T-helper 1 cell treated with Interleukin-12 subunit alpha and Interleukin-12 subunit beta and Interleukin-4 antibody, amounts not matched to agents 30 μg/mL and 1 μg/mL, for 36 hours (primary cell): ENCODE data around the gene SASH3.

Experiments
- H3K27ac Mint-ChIP-seq: one replicate; pipeline ENCODE4 v1.8.0; 2021; ENCODE audit warnings: mild to moderate bottlenecking, mixed read lengths
- H3K27me3 Mint-ChIP-seq: one replicate; pipeline ENCODE4 v1.8.0; 2021; ENCODE audit warnings: low read depth, mixed read lengths
- H3K36me3 Mint-ChIP-seq: one replicate; pipeline ENCODE4 v1.8.0; 2021; ENCODE audit warnings: low read depth, mixed read lengths
- H3K4me1 Mint-ChIP-seq: one replicate; pipeline ENCODE4 v1.8.0; 2021; ENCODE audit warnings: low read depth, mixed read lengths
- H3K4me3 Mint-ChIP-seq: one replicate; pipeline ENCODE4 v1.8.0; 2021; ENCODE audit warnings: mild to moderate bottlenecking, moderate library complexity, mixed read lengths
- H3K9me3 Mint-ChIP-seq: one replicate; pipeline ENCODE4 v1.8.0; 2021; ENCODE audit warnings: mixed read lengths

Gene SASH3

GRCh38 chrX:129800186-129800585, 20.4 kb downstream of the SASH3 start:
- Mint-ChIP-seq H3K27me3 (no peaks in the 10 kb centered on the region), H3K36me3 (peaks cover 20% of the 10 kb centered on the region), H3K4me1 (peaks cover 10% of the 10 kb centered on the region), H3K27ac (no peak overlapping the region), H3K4me3 (no peak overlapping the region), H3K9me3 (no peaks in the 10 kb centered on the region)

- H3K4me1 Mint-ChIP-seq: peaks cover 10% of the 10 kb centered on the region
- peaks cover 18% of the 10 kb centered on the region for H3K36me3 Mint-ChIP-seq
- H3K27me3 Mint-ChIP-seq: no peaks in the 10 kb centered on the region
- no peaks in the 10 kb centered on the region for H3K9me3 Mint-ChIP-seq
- no peak overlapping the region for H3K27ac Mint-ChIP-seq
- H3K4me3 Mint-ChIP-seq: no peak overlapping the region
Observed at GRCh38 chrX:129802863-129803262, 23.1 kb downstream of the SASH3 start.

GRCh38 chrX:129804806-129805205, 25.1 kb downstream of the SASH3 start:
- Mint-ChIP-seq H3K27me3 (no peaks in the 10 kb centered on the region), H3K36me3 (peaks cover 19% of the 10 kb centered on the region), H3K4me3 (no peak overlapping the region), H3K9me3 (no peaks in the 10 kb centered on the region), H3K4me1 (peaks cover 14% of the 10 kb centered on the region), H3K27ac (no peak overlapping the region)

GRCh38 chrX:129808158-129808828, 28.5 kb downstream of the SASH3 start:
- no peaks in the 10 kb centered on the region for H3K27me3 Mint-ChIP-seq
- peaks cover 14% of the 10 kb centered on the region for H3K4me1 Mint-ChIP-seq
- no peaks in the 10 kb centered on the region for H3K9me3 Mint-ChIP-seq
- H3K4me3 Mint-ChIP-seq: no peak overlapping the region
- H3K27ac Mint-ChIP-seq: no peak overlapping the region
- peaks cover 22% of the 10 kb centered on the region for H3K36me3 Mint-ChIP-seq

GRCh38 chrX:129808829-129809796, 29.4 kb downstream of the SASH3 start:
- no peak overlapping the region for H3K4me3 Mint-ChIP-seq
- no peak overlapping the region for H3K27ac Mint-ChIP-seq
- H3K36me3 Mint-ChIP-seq: peaks cover 22% of the 10 kb centered on the region
- no peaks in the 10 kb centered on the region for H3K27me3 Mint-ChIP-seq
- no peaks in the 10 kb centered on the region for H3K9me3 Mint-ChIP-seq
- peaks cover 14% of the 10 kb centered on the region for H3K4me1 Mint-ChIP-seq

- Mint-ChIP-seq H3K36me3 (peaks cover 18% of the 10 kb centered on the region), H3K9me3 (no peaks in the 10 kb centered on the region), H3K4me1 (peaks cover 7% of the 10 kb centered on the region), H3K27me3 (no peaks in the 10 kb centered on the region), H3K27ac (no peak overlapping the region), H3K4me3 (no peak overlapping the region)
Observed at GRCh38 chrX:129813662-129814368, 34.1 kb downstream of the SASH3 start.

DNA sequence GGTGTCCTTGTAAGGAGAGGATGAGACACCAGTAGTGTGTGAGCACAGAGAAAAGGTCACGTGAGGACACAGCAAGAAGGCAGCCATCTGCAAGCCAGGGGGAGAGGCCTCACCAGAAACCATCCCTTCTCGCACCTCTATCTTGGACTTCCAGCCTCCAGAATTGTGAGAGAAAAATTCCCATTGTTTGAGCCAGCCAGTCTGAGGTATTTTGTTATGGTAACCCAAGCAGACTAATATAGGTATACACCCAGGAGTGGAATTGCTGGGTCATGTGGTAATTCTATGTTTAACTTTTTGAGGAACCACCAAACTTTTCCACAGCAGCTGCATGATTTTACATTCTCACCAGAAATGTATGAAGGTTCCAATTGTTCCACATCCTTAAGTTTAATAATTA, 38.4 kb downstream of the SASH3 start:
- Mint-ChIP-seq H3K36me3 (peaks cover 9% of the 10 kb centered on the region), H3K27ac (no peak overlapping the region), H3K4me3 (no peak overlapping the region), H3K9me3 (no peaks in the 10 kb centered on the region), H3K4me1 (no peaks in the 10 kb centered on the region), H3K27me3 (no peaks in the 10 kb centered on the region)

- H3K4me3 Mint-ChIP-seq: no peak overlapping the region
- H3K9me3 Mint-ChIP-seq: no peaks in the 10 kb centered on the region
- H3K36me3 Mint-ChIP-seq: peaks cover 2% of the 10 kb centered on the region
- no peaks in the 10 kb centered on the region for H3K27me3 Mint-ChIP-seq
- H3K4me1 Mint-ChIP-seq: peaks cover 5% of the 10 kb centered on the region
- no peak overlapping the region for H3K27ac Mint-ChIP-seq
Observed at GRCh38 chrX:129823115-129823514, 43.4 kb downstream of the SASH3 start.

- Mint-ChIP-seq H3K36me3 (peaks cover 2% of the 10 kb centered on the region), H3K9me3 (no peaks in the 10 kb centered on the region), H3K4me3 (no peak overlapping the region), H3K27ac (peak overlapping the region; percentile 82), H3K27me3 (no peaks in the 10 kb centered on the region), H3K4me1 (peaks cover 5% of the 10 kb centered on the region)
Observed at GRCh38 chrX:129823522-129823921, 43.8 kb downstream of the SASH3 start.

- H3K27me3 Mint-ChIP-seq: no peaks in the 10 kb centered on the region
- H3K4me3 Mint-ChIP-seq: no peak overlapping the region
- H3K4me1 Mint-ChIP-seq: peaks cover 5% of the 10 kb centered on the region
- no peak overlapping the region for H3K27ac Mint-ChIP-seq
- H3K36me3 Mint-ChIP-seq: peaks cover 4% of the 10 kb centered on the region
- no peaks in the 10 kb centered on the region for H3K9me3 Mint-ChIP-seq
Observed at GRCh38 chrX:129824620-129825019, 44.9 kb downstream of the SASH3 start.

- H3K27ac Mint-ChIP-seq: peak overlapping the region; percentile 10
- H3K9me3 Mint-ChIP-seq: no peaks in the 10 kb centered on the region
- H3K4me3 Mint-ChIP-seq: no peak overlapping the region
- H3K4me1 Mint-ChIP-seq: peaks cover 5% of the 10 kb centered on the region
- H3K36me3 Mint-ChIP-seq: peaks cover 3% of the 10 kb centered on the region
- H3K27me3 Mint-ChIP-seq: no peaks in the 10 kb centered on the region
Observed at GRCh38 chrX:129825746-129826505, 46.2 kb downstream of the SASH3 start.

GRCh38 chrX:129830494-129830893, 50.7 kb downstream of the SASH3 start:
- Mint-ChIP-seq H3K9me3 (no peaks in the 10 kb centered on the region), H3K4me1 (peaks cover 4% of the 10 kb centered on the region), H3K4me3 (no peak overlapping the region), H3K27ac (no peak overlapping the region), H3K36me3 (peaks cover 3% of the 10 kb centered on the region), H3K27me3 (no peaks in the 10 kb centered on the region)

DNA sequence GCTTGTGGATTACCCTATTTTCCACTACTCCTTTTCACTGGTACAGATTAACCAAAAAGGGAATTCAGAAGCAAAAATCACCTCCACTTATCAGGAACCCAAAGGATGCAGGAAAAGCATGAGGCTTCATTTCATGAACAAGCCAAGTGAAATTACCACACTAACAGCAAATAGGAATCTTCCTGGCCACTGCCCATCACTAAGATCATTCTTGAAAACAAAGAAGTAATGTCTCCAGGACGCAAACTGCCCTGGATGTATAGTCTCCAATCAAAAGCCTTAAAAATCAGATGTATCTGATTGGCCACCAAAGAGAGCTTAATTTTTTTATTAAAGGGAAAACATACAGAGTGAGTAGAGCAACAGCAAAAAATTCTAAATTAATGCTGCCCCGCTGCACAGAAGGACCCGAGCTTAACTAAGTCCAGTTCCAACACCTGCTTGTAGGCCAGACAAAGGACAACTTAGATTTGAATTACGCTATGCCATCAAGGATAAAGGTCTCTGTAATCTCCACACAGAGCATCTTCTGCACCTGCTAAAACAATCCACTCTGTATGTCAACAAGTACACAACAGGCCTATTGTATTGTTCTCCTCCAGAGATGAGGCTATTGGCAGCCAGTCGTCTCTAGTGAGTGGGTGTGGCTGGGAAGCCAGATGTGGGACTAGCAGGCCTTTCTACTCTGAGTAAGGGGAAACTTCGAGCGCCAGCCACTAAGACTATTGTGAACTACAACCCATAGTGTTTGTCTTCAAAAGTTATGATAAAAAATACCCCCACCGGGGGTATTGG, 51.5 kb downstream of the SASH3 start:
- H3K27me3 Mint-ChIP-seq: no peaks in the 10 kb centered on the region
- no peaks in the 10 kb centered on the region for H3K9me3 Mint-ChIP-seq
- no peak overlapping the region for H3K27ac Mint-ChIP-seq
- no peak overlapping the region for H3K4me3 Mint-ChIP-seq
- peaks cover 3% of the 10 kb centered on the region for H3K36me3 Mint-ChIP-seq
- no peaks in the 10 kb centered on the region for H3K4me1 Mint-ChIP-seq
